22Rv1 (cell line): ENCODE data around the gene CERT1.

Experiments
- H3K27ac ChIP-seq: fragments of 450-650 bp; 2 replicates; pipeline ENCODE4 v1.5.1; 2017
- ZFX ChIP-seq: fragments of 450-650 bp; IDR thresholded peaks from 2 replicates; pipeline ENCODE4 v1.6.1; 2017; ENCODE audit warnings: antibody characterized with exemption, borderline replicate concordance
- TF ChIP-seq, protein P1 (sequence below): fragments of 450-650 bp; IDR thresholded peaks from 2 replicates; pipeline ENCODE4 v1.5.1; 2017; ENCODE audit warnings: mild to moderate bottlenecking

The CERT1 gene

DNA sequence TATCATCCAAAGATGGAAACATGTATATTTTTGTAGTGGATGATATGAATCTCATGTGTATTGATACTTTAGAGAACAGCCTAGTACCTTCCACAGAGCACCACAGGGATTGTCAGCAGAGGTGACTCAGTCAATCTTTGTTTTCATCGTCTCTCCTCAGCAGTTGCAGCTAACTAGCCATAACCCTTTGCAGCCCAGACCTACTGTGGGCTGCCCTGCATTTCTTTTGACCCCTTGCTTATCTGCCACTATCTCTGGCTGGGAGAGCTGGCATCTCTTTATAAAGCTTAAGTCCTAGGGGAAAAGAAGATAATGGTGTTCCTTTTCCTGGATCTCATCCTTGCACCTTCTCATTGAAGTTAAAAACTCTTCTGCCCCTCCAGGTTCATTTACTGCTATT, 145.7 kb downstream of the CERT1 start:
- TF ChIP-seq ZFX, result no peak
- TF ChIP-seq, protein P1, sequence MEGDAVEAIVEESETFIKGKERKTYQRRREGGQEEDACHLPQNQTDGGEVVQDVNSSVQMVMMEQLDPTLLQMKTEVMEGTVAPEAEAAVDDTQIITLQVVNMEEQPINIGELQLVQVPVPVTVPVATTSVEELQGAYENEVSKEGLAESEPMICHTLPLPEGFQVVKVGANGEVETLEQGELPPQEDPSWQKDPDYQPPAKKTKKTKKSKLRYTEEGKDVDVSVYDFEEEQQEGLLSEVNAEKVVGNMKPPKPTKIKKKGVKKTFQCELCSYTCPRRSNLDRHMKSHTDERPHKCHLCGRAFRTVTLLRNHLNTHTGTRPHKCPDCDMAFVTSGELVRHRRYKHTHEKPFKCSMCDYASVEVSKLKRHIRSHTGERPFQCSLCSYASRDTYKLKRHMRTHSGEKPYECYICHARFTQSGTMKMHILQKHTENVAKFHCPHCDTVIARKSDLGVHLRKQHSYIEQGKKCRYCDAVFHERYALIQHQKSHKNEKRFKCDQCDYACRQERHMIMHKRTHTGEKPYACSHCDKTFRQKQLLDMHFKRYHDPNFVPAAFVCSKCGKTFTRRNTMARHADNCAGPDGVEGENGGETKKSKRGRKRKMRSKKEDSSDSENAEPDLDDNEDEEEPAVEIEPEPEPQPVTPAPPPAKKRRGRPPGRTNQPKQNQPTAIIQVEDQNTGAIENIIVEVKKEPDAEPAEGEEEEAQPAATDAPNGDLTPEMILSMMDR, result no peak

DNA sequence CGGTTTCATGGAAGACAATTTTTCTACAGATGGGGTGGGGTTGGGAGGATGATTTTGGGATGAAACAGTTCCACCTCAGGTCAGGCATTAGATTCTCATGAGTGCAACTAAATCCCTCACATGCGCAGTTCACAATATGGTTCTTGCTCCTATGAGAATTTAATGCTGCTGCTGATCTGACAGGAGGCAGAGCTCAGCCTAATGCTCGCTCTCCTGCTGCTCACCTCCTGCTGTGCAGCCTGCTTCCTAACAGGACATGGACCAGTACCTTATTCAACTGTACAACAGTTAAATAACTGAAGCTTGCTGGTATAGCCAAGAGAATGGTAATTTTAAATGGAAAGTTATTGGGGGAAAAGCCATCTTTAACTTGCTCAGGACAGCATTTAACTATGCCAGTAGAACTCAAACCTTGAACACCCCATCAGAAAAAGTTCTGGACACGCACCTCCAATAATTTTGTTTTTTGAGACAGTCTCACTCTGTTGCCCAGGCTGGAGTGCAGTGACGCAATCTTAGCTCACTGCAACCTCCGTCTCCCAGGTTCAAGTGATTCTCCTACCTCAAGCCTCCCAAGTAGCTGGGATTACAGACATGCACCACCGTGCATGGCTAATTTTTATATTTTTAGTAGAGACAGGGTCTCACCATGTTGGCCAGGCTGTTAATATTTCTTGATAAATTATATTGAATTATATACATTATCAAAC, 146.7 kb downstream of the CERT1 start:
- H3K27ac ChIP-seq, result peak overlapping the region; percentile 51
- no peak for TF ChIP-seq ZFX
- TF ChIP-seq, protein P1, result no peak

More for the DNA sequence above, 145.7 kb downstream of the CERT1 start:
- no peak overlapping the region for H3K27ac ChIP-seq

DNA sequence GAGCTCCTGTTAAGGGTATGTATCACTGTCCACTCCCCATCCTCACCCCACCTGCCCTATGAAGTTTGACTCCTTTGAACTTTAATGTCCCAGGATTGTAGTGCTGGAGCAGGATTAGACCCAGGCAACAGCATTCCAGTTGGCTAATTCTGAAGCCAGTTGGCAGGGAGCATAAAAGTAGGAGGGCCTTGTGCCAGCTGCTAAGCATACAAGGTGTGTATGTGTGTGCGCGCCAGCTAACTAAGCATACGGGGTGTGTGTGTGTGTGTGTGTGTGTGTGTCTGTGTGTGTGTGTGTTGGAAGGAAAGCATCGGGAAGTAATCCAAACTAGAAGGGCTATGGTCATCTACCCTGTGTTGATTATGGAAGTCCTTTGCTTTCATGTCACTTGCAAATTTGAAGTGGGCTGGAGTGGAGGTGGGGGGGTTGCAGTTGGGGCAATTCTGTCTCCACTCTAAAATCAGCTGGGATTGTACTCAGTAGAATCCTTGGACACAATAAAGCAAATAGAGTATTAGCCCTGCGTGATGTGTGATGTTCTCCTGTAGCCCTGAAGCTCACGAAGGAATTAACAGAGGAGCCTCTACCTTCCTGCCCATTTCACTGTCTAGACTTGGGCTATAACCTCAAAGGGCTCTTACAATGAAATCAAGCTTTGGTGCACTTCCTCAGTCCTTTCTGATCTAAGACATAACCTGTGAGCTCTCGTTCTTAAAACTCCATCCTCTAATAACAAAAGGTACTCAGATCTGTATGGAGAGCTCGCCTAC, 147.5 kb downstream of the CERT1 start:
- no peak for TF ChIP-seq ZFX
- TF ChIP-seq, protein P1, result no peak
- H3K27ac ChIP-seq, result peak overlapping the region; percentile 51

DNA sequence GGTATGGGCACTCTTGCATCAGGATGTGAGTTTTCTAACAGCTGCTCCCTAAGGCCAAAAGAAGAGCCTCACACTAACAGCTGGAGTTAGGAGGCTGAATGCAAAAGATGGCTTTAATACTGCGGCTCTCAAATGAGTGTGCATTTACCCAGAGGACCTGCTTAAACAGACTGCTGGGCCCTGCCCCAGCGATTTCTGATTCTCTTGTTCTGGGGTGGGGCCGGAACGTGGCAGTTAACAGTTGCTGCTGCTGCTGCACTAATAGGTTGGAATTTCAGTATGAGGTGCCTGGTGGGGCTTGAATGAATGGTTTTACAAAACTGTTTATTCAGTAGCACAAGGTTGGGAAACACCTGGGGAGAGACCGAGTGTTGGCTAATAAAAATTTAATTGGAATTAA, 148.3 kb downstream of the CERT1 start:
- TF ChIP-seq, protein P1, result no peak
- no peak for TF ChIP-seq ZFX
- peak overlapping the region; percentile 51 for H3K27ac ChIP-seq

DNA sequence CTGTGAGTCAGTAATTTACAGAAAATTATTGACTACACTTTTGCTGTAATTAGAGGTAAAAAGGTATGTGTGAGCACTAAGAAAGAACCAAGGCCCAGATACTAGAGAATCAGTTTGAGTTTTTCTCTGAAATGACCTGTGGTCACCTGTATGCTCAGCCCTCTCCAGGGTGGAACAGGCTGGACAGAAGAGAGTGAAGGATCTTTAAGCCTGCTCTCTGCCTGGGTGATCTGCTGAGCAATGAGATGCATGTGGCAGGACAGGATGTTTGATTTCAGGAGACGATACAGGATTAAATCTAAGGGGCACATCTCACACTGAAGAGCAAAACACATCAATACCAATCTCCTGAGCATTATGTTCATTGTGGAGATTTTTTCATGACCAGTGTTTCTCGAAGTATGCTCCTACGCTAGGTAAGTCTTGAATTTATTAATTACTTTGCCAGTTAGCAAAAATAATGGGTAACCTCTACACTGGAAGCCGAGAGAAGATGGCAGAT, 148.9 kb downstream of the CERT1 start:
- TF ChIP-seq ZFX, result no peak
- TF ChIP-seq, protein P1, result no peak

DNA sequence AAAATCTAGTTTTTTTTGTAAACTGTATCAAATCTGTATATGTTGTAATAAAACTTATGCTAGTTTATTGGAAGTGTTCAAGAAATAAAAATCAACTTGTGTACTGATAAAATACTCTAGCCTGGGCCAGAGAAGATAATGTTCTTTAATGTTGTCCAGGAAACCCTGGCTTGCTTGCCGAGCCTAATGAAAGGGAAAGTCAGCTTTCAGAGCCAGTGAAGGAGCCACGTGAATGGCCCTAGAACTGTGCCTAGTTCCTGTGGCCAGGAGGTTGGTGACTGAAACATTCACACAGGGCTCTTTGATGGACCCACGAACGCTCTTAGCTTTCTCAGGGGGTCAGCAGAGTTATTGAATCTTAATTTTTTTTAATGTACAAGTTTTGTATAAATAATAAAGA, 150.1 kb downstream of the CERT1 start:
- peak overlapping the region; percentile 28; the same call in 1 of the 2 replicates for H3K27ac ChIP-seq
- TF ChIP-seq, protein P1, result no peak
- TF ChIP-seq ZFX, result no peak

More for the DNA sequence above, 148.9 kb downstream of the CERT1 start:
- H3K27ac ChIP-seq, result peak overlapping the region; percentile 51

DNA sequence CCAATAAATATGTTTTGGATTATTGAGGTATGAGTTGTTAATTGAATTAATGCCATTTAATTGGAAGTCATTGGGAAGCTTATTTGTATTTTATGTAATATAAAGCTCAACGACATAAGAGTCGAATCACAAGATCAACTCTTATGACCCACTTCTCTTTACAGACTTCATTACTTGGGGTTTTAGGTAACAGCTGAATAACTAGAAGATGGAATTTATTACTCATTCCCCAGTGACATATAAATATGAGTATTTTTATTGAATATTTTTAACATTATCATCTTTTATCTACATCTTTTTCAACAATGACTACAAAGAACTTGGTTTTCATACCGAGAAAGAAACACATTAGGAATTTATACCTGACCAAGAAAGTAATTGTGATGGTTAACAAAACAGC, 153.3 kb downstream of the CERT1 start:
- TF ChIP-seq, protein P1, result no peak
- no peak for TF ChIP-seq ZFX

More for the DNA sequence above, 153.3 kb downstream of the CERT1 start:
- no peak overlapping the region for H3K27ac ChIP-seq
